ENCODE results near the gene PCTP. TPM values are rescaled to one million over a fixed set of nuclear protein-coding genes. Genes with fewer than 3 reads are reported as not detected.

The PCTP gene
- polyA plus RNA-seq, 1 of the 3 experiments (the other 2 are of a cell fraction): 20.8 TPM

- Histone ChIP-seq H3K4me1 (ENCODE audit: control insufficient read depth in 1 of 2, insufficient read depth in 2 of 2, low read depth in 1 of 2, low read length in 1 of 2) (peaks cover 0 to 6% of the 10 kb centered on the region in 2 experiments; a peak in 3 of 4 replicates), H2AFZ (ENCODE audit: low read depth) (no peak overlapping the region), H3K27ac (ENCODE audit: low read depth in 2 of 2, low read length in 1 of 2) (no peak overlapping the region), H3K4me2 (no peak overlapping the region), H3K79me2 (ENCODE audit: insufficient read depth) (peaks cover 29% of the 10 kb centered on the region), H3K9me2 (no peaks in the 10 kb centered on the region), H3K36me3 (replicated peaks in 1 of 2; ENCODE audit: control insufficient read depth in 1 of 2, insufficient read depth in 2 of 2, low read length in 1 of 2) (peaks cover 0 to 5% of the 10 kb centered on the region in 2 experiments), H3K9ac (no peak overlapping the region), H3K27me3 (ENCODE audit: insufficient read depth) (no peaks in the 10 kb centered on the region), H4K20me1 (ENCODE audit: insufficient read depth) (peaks cover 6% of the 10 kb centered on the region; the same call in 1 of the 2 replicates), H3K9me3 (no peaks in the 10 kb centered on the region), H3K4me3 (ENCODE audit: low read depth in 2 of 2, low read length in 1 of 2) (no peak overlapping the region), H3F3A (replicated peaks; ENCODE audit: insufficient read depth) (no peaks in the 10 kb centered on the region)
- DNase-seq: no peak
- ChIA-PET POLR2A (no interaction called here), CTCF (interaction anchor here (0.6 to 6.4 kb wide), 7 partner anchors 9 to 879 kb away, joined by 3 to 52 read pairs (median 3); partner anchors contain the start of gene PCTP)
- 93% methylated on average over 6 of the region's 6 CpGs for WGBS (ENCODE audit: low lambda C conversion rate)
- TF ChIP-seq USF2 (IDR thresholded peaks at IDR 0.05; ENCODE audit: borderline replicate concordance, low read depth, low read length) (no peak), SMC3 (IDR thresholded peaks at IDR 0.05; ENCODE audit: low read depth, low read length) (no peak), EZH2phosphoT487 (IDR thresholded peaks at IDR 0.05; ENCODE audit: borderline replicate concordance, low read depth) (no peak), CTCF (IDR thresholded peaks at IDR 0.05) (no peak), NRF1 (IDR thresholded peaks at IDR 0.05; ENCODE audit: low read depth, low read length) (no peak), RCOR1 (IDR thresholded peaks at IDR 0.05; ENCODE audit: low read length) (no peak), EP300 (IDR thresholded peaks at IDR 0.05; ENCODE audit: borderline replicate concordance in 1 of 2, low read depth in 1 of 2, low read length in 1 of 2) (no peak), IRF3 (IDR thresholded peaks at IDR 0.05; ENCODE audit: low read depth, low read length) (no peak), FOXJ3 (CRISPR knock-in tag; IDR thresholded peaks at IDR 0.05) (no peak), PBX3 (IDR thresholded peaks at IDR 0.05) (no peak), CHD2 (IDR thresholded peaks at IDR 0.05; ENCODE audit: low read length, partially characterized antibody) (no peak), MXI1 (IDR thresholded peaks at IDR 0.05; ENCODE audit: low read depth, low read length) (no peak), ZBTB33 (IDR thresholded peaks at IDR 0.05; ENCODE audit: borderline replicate concordance, low read depth) (no peak), MAX (IDR thresholded peaks at IDR 0.05; ENCODE audit: low read depth) (no peak), FOSL2 (IDR thresholded peaks at IDR 0.05; ENCODE audit: borderline replicate concordance, low read depth) (no peak), REST (IDR thresholded peaks at IDR 0.05; ENCODE audit: low read depth, low read length) (no peak), NFIC (IDR thresholded peaks at IDR 0.05; ENCODE audit: borderline replicate concordance) (no peak)
Measured at GRCh38 chr17:55762086-55762858, 11.4 kb downstream of the PCTP start.
